Psoas muscle (tissue), 8 donors: ENCODE data around the gene MACROH2A2. TPM values are rescaled to one million over a fixed set of nuclear protein-coding genes. Genes with fewer than 3 reads are reported as not detected.
"Not testable (repeated sequence)": the region's sequence is repeated elsewhere in the genome, so short reads cannot be mapped to it uniquely, and the experiment has no call there.

Source experiments
- ATAC-seq, 4 donors: fragments of 200-7000 bp; cut with Tn5 transposase; one replicate each; pipeline ENCODE4 v1.9.1; 2020; ENCODE audit warnings: moderate library complexity in 3 of 4, mild to moderate bottlenecking in 2 of 4
- DNase-seq, 2 donors: peaks; one replicate each; pipeline ENCODE4 v3.0.0-alpha.2; 2020
- H3K27ac ChIP-seq: fragments of 200-600 bp; one replicate; pipeline ENCODE4 v1.8.0; 2022
- H3K27me3 ChIP-seq, 3 donors: fragments of 200-600 bp in 1 of 3; one replicate each; pipeline versions ENCODE4 v1.6.1 to v1.8.0; 2013 to 2022; ENCODE audit warnings: low read length in 2 of 3, mild to moderate bottlenecking in 2 of 3, moderate library complexity in 1 of 3; ENCODE audit not compliant: insufficient read depth in 3 of 3
- H3K36me3 ChIP-seq, 2 donors: fragments of 200-600 bp in 1 of 2; one replicate each; pipeline versions ENCODE4 v1.6.1 to v1.8.0; 2013 to 2022; ENCODE audit warnings: low read depth in 1 of 2, mild to moderate bottlenecking in 1 of 2, moderate library complexity in 1 of 2; ENCODE audit not compliant: insufficient read depth in 1 of 2
- H3K4me1 ChIP-seq: fragments of 200-600 bp; one replicate; pipeline ENCODE4 v1.8.0; 2022
- H3K4me3 ChIP-seq: fragments of 200-600 bp; one replicate; pipeline ENCODE4 v1.8.0; 2022; ENCODE audit warnings: mild to moderate bottlenecking
- H3K9me3 ChIP-seq: fragments of 200-600 bp; one replicate; pipeline ENCODE4 v1.8.0; 2022
- CTCF ChIP-seq: fragments of 200-600 bp; IDR thresholded peaks from one replicate; pipeline ENCODE4 v1.8.0; 2022; ENCODE audit warnings: antibody characterized with exemption
- WGBS, 3 donors: extraction: QIAGEN DNeasy Blood & Tissue Kit; methylation state at CpG; one replicate each; pipeline versions ENCODE4 v1.1.6 to v1.1.7; 2013; 5-methylcytosine and 5-hydroxymethylcytosine counted together
- intact Hi-C, 2 donors: fragments of 100-400 bp; cut with DNase I; formaldehyde crosslinking; loops; one replicate each; pipeline versions ENCODE4 v1.11.0 to v1.14.2; 2022
- polyA plus RNA-seq, 3 donors: library from polyadenylated mRNA; stranded (reverse); fragments of 200-250 nt; gene quantifications; one replicate each; pipeline ENCODE4 v1.2.3, GENCODE V29; 2013
- total RNA-seq, 4 donors: library from RNA; stranded (reverse); fragmentation: NEBNext Ultra II Directional in 2 of 4; extraction: Animal tissue kit (Norgen Biotek cat#: 25700) in 2 of 4; gene quantifications; one replicate each; pipeline versions ENCODE4 v1.2.1 to v1.2.4, GENCODE V29; 2021 to 2023
- donor health status: healthy with polysubstance abuse.
- donor health status: DM: no; HTN: no; CAD: no; lungs with moderate emphysema.
- donor health status: Bipolar disorder and iron deficiency.
- donor health status: healthy.
- donor health status: DM: yes; HTN: yes; CAD: no.
- donor health status: DM: no; HTN: no; CAD: no.
- donor health status: DM: no; HTN: no; CAD: no.
- donor health status: DM: yes; HTN: yes; CAD: no.

The MACROH2A2 gene
- total and polyA plus RNA-seq, 7 donors = 3.0 to 7.2 (median 5.7) TPM

- peaks cover 0 to 3% of the 10 kb centered on the region in 2 donors for H3K36me3 ChIP-seq
- H3K27me3 ChIP-seq = no peaks in the 10 kb centered on the region
- H3K4me1 ChIP-seq = no peaks in the 10 kb centered on the region
- WGBS, 3 donors = 93 to 98% (median 95%) methylated on average over 11 of the region's 11 CpGs
- H3K27ac ChIP-seq = no peak overlapping the region
- no peak for ATAC-seq
- TF ChIP-seq CTCF = no peak
- DNase-seq = no peak
- no peaks in the 10 kb centered on the region for H3K9me3 ChIP-seq
- intact Hi-C loops = no loop called here
- H3K4me3 ChIP-seq = no peak overlapping the region
Measured at GRCh38 chr10:70070834-70071233, 18.2 kb downstream of the MACROH2A2 start.

- no peaks in the 10 kb centered on the region for H3K4me1 ChIP-seq
- H3K27ac ChIP-seq = no peak overlapping the region
- no peaks in the 10 kb centered on the region for H3K27me3 ChIP-seq
- intact Hi-C loops = no loop called here
- TF ChIP-seq CTCF = no peak
- no peak for ATAC-seq
- no peak for DNase-seq
- peaks cover 0 to 17% of the 10 kb centered on the region in 2 donors for H3K36me3 ChIP-seq
- 85 to 94% (median 89%) methylated on average over 2 of the region's 2 CpGs for WGBS, 3 donors
- no peak overlapping the region for H3K4me3 ChIP-seq
- H3K9me3 ChIP-seq = no peaks in the 10 kb centered on the region
Measured at GRCh38 chr10:70074165-70074564, 21.5 kb downstream of the MACROH2A2 start.

GRCh38 chr10:70074971-70075370 is 22.3 kb downstream of the MACROH2A2 start:
- Histone ChIP-seq H3K4me3 (no peak overlapping the region), H3K4me1 (no peaks in the 10 kb centered on the region), H3K36me3 (peaks cover 0 to 17% of the 10 kb centered on the region in 2 donors), H3K9me3 (no peaks in the 10 kb centered on the region), H3K27me3 (no peaks in the 10 kb centered on the region), H3K27ac (no peak overlapping the region)
- DNase-seq = no peak
- no peak for ATAC-seq
- no peak for TF ChIP-seq CTCF
- intact Hi-C loops = no loop called here
- WGBS, 3 donors = 95 to 99% (median 98%) methylated on average over 2 of the region's 2 CpGs

GRCh38 chr10:70078329-70078728 is 25.7 kb downstream of the MACROH2A2 start:
- H3K4me1 ChIP-seq = no peaks in the 10 kb centered on the region
- H3K27me3 ChIP-seq = no peaks in the 10 kb centered on the region
- H3K4me3 ChIP-seq = no peak overlapping the region
- DNase-seq (no peak), ATAC-seq (no peak)
- TF ChIP-seq CTCF = no peak
- intact Hi-C loops = no loop called here
- H3K36me3 ChIP-seq = peaks cover 0 to 23% of the 10 kb centered on the region in 2 donors
- no peak overlapping the region for H3K27ac ChIP-seq
- H3K9me3 ChIP-seq = no peaks in the 10 kb centered on the region
- 92 to 98% (median 97%) methylated on average over 5 of the region's 5 CpGs for WGBS, 3 donors

GRCh38 chr10:70078937-70079336 is 26.3 kb downstream of the MACROH2A2 start:
- Histone ChIP-seq H3K27ac (no peak overlapping the region), H3K9me3 (no peaks in the 10 kb centered on the region), H3K36me3 (peaks cover 0 to 23% of the 10 kb centered on the region in 2 donors), H3K4me1 (no peaks in the 10 kb centered on the region), H3K4me3 (no peak overlapping the region), H3K27me3 (no peaks in the 10 kb centered on the region)
- no peak for TF ChIP-seq CTCF
- WGBS, 3 donors = 94 to 96% (median 95%) methylated on average over 7 of the region's 7 CpGs
- ATAC-seq = no peak
- no peak for DNase-seq
- intact Hi-C loops = no loop called here

- intact Hi-C loops, DNase-seq, H3K27ac ChIP-seq, H3K27me3 ChIP-seq, H3K4me3 ChIP-seq, H3K9me3 ChIP-seq, ATAC-seq, H3K4me1 ChIP-seq: not testable (repeated sequence)
- WGBS, 3 donors = 95 to 98% (median 97%) methylated on average over 2 of the region's 2 CpGs
- H3K36me3 ChIP-seq = peaks cover 0 to 21% of the 10 kb centered on the region in 2 donors
Measured at GRCh38 chr10:70080789-70081188, 28.1 kb downstream of the MACROH2A2 start.
